GM10266 (cell line): ENCODE results near the gene HOXA11.

Source experiments
- DNase-seq: peaks from one replicate; pipeline ENCODE4 v3.0.0; 2012; ENCODE audit errors: extremely low spot score
- CTCF ChIP-seq: IDR thresholded peaks from 2 replicates; pipeline ENCODE4 v1.5.1; 2012; ENCODE audit warnings: mild to moderate bottlenecking, low read depth; ENCODE audit not compliant: control insufficient read depth, insufficient read depth; ENCODE audit errors: missing control alignments

HOXA11 gene

GRCh38 chr7:27173956-27174873, 10.8 kb downstream of the HOXA11 start, which contains the start of gene HOXA10:
HOXA10 (minus strand) TSS chr7:27174320; CDS start chr7:27174306, 14 bp downstream.
- TF ChIP-seq CTCF: no peak
- DNase-seq: no peak

- DNase-seq: no peak
- TF ChIP-seq CTCF: no peak
These were observed 11.5 kb downstream of the HOXA11 start for GRCh38 chr7:27173511-27173955.

GRCh38 chr7:27172823-27173510, 12.1 kb downstream of the HOXA11 start:
- DNase-seq: no peak

GRCh38 chr7:27172315-27172774, 12.7 kb downstream of the HOXA11 start:
- TF ChIP-seq CTCF: no peak
- DNase-seq: no peak

More at GRCh38 chr7:27172823-27173510, 12.1 kb downstream of the HOXA11 start:
- TF ChIP-seq CTCF: no peak

GRCh38 chr7:27171637-27172314, 13.3 kb downstream of the HOXA11 start:
- TF ChIP-seq CTCF: no peak
- DNase-seq: no peak

- DNase-seq: no peak
- TF ChIP-seq CTCF: no peak
These were observed 13.8 kb downstream of the HOXA11 start for GRCh38 chr7:27171325-27171636.
